HG02763 (cell line): ENCODE results near the gene TCN2.
A peak's percentile ranks its signal among the peaks of the same experiment; 100 is the strongest.
"Not testable (repeated sequence)": the region's sequence is repeated elsewhere in the genome, so short reads cannot be mapped to it uniquely, and the experiment has no call there.

Source experiments
- ATAC-seq: cut with Tn5 transposase; IDR thresholded peaks from one replicate; pipeline ENCODE4 v1.9.1; 2021; ENCODE audit warnings: mild to moderate bottlenecking, moderate library complexity; ENCODE audit not compliant: unreplicated experiment

TCN2 gene

DNA sequence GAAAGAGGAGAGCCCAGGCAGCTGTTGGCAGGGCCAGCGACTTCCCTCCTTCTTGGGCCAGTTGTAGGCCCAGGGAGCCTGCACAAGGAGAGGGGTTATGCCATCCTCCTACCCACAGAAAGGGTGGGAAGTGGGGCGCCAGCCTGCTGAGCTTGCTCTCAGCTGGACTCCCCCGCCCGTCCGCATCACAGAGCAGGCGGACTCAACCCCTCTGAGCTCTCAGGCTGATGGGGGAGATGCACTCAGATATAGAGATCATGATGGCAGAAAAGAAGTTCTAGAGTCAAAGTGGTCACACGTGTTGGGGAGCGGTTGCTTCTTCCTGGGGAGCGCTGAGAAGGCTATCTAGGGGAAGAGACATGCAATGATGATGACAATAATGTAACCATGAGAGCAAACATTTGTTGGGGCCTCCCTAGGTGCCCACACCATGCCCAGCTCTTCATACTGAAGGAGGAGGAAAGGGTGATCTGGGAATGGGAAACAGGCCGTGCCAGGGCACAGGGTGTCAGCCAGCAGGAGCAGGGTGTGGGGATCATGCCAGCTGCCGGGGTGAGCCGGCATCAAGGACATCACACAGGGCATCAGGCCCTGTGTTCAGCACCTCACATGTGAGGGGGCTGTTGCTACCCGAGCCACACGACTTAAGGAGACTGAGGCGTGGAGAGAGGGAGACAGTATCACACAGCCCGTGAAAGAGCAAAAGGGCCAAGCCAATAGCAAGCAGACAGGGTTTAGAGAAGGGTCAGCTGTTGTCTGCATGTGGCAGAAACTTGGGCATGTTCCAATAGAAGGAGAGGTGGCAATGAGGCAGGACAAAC is 36.3 kb downstream of the TCN2 start:
- no peak for ATAC-seq

- no peak for ATAC-seq
Measured at GRCh38 chr22:30646518-30647160, 39.7 kb downstream of the TCN2 start.

DNA sequence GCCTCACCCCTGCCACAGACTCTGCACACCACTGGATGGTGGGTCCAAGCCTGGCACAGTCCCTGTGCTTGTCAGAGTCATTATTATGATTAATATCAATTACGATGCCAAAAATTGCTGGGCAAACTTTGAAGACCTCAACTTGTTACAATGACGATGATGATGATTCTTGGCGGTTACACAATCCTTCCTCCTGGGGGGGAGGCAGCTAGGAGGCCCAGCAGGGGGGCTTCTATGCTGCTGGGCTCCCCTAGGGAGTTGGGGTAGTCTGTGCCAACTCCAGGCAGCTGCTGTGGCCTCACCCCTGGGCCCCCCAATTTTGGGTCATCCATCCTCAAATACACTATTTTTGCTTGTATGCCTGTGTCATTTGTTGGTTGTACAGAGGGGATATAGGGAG is 40.6 kb downstream of the TCN2 start:
- no peak for ATAC-seq

DNA sequence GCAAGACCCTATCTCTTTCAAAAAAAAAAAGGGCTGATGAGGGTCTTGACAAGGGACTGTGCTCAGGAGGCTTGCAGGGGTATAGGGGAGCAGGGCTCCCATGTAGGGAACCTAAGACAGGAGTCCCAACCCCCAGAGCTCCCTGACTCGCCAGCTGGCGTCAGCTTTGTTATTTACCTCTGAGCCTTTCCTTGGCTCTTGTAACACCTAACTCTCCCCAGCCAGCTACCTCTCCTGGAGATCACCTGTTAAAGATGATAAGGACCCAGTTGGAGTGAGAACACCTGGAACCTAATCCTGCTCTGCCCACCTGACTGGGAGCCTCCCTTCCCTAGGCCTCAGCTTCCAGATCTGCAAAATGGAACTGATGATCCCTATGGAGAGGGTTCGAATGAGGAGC is 41.9 kb downstream of the TCN2 start:
- no peak for ATAC-seq

DNA sequence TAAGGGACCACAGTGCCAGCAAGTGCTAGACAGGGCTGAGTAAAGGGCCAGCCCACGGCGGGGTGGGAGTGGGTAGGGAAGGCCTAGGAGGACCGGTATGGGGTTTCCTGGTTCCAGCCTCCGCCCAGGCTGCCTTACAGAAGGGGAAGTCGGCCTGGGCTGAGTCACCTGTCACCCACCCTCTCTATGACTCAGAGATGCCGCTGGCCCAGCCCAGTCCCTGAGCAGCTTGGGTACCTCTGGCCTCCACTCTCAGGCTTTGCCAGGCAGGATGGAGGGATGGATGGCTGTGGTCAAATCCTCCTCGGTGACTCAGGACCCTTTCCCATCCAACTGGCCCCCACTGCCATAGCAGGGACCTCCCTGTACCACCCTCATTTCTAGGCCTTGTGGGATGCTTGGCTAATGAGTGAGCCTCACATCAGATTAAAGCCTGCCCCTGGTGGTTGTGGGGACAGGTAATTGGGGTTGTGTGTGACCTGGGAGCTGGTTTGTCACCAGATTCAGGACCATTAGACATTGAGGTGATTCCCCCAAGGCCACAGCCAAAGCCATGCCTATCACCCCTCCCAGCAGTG is 42.5 kb downstream of the TCN2 start:
- peak; percentile 56 for ATAC-seq

- no peak for ATAC-seq
Measured at GRCh38 chr22:30650508-30651116, 43.6 kb downstream of the TCN2 start.

DNA sequence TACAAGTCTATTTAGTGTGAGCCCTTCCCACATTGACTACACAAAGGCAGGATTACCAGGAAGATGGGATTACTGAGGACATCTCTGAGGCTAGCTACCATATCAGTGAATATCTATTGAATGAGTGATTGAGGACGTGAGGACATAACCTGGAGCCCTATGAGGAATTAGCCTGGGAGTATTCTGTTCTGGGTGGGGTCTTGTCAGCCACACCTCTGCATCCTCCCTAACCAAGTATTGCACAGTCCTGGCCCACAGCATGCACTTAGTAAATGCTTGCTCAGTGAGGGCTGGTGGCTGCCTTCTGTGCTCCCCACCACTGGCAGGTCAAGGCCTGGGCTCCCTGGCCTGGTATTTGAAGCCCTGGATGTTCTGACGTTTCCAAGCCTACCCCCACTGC is 45.9 kb downstream of the TCN2 start:
- ATAC-seq, result no peak

- ATAC-seq, result no peak
Measured at GRCh38 chr22:30654361-30654760, 47.4 kb downstream of the TCN2 start.

- no peak for ATAC-seq
Measured at GRCh38 chr22:30655532-30655931, 48.6 kb downstream of the TCN2 start.

DNA sequence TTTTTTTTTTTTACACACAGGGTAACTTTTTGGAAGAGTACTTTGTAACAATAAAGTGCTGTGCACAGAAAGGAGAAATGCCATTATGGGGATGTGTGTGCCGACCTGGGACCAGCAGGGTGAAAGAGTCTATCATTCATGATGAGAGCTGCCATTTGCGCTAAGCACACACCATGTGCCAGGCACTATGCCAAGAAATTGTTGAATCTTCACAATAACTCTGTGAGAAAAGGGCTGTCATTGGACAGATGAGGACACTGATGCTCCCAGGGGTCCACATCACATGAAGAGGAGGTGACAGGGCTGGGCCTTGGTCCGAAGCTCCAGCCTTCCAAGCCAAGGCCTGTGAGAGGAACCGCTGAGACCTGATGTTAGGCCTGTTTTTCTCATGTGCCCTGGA is 55.1 kb downstream of the TCN2 start:
- no peak for ATAC-seq

DNA sequence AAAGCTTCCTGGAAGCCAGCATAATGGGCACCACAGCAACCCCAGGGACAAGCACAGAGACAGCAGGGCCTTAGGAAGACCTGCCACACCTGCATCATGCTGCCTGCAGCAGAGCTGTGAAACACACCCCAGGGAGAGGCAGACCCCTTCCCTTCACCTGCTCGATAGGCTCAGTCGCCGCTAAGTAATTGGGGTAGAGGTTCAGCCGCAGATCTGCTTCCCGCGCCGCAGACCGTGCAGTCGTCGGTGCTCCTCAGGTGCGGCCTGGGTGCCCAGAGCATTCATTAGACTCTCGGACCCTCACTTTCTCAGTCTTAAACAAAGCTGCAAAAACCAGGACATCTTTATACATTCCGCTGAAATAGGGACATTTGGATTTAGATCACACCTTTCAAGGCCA is 57.8 kb downstream of the TCN2 start:
- ATAC-seq, result no peak

DNA sequence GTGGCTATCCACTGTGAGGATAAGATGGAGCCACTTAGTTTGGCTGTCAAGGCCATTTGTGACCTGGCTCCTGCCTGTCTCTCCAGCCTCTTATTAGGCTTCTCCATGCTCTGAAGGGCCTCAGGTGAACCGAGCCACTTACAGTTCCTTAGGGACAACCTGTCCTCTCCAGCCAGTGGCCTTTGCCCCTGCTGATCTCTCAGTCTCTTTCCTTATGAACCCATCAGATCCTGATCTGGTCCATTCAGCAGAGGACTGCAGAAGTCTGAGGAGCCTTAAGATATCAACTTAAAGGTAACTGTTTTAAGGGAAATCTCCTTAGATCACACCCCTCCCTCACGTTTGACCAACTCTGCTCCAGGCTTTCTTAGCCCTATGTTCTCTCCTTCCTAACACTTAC is 58.3 kb downstream of the TCN2 start:
- ATAC-seq, result no peak

DNA sequence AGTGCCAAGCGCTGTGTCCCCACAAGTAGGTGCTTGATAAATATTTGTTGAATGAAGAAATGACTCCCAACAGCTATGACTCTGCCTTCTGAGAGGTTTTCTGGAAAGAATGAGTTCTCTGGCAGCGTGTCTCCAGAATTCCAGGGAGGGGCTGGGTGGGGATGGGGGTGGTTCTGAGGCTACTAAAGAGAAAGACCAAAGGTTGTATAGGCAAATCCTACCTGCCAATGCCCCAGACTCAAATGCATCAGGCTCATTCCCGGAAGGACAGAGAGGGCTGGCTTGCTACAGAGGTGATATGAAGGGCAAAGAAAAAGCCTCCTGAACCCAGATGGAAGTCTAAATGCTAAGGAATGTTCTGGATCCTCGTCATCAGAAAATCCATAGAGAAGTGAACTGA is 58.8 kb downstream of the TCN2 start:
- ATAC-seq, result no peak

DNA sequence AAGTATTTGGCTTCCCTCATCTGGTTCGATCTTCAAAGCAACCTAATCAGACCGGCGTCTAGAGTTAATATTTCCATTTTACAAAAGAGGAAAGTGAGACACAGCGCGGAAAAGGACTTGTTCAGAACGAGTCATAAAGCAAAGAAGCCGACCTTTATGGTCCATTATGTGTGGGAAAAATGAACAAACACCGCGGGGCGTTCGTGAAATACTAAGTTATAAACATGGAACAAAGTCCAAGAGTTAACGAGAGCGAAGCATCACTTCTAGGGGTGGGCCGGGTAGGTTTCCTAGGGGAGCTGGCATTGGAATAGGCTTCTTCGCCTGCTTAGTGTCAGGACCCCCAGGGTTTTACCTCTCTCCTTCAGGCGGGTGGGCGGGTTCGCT is 60.1 kb downstream of the TCN2 start:
- ATAC-seq, result no peak

GRCh38 chr22:30667494-30668385 is 60.8 kb downstream of the TCN2 start, which contains the start of gene DUSP18:
DUSP18 (minus strand) TSS chr22:30667875; CDS start chr22:30664003, 3,872 bp downstream.
- peak; percentile 88 for ATAC-seq

GRCh38 chr22:30668386-30668710 is 61.4 kb downstream of the TCN2 start:
- ATAC-seq, result no peak

- ATAC-seq, result no peak
Measured at GRCh38 chr22:30671071-30671470, 64.1 kb downstream of the TCN2 start.

GRCh38 chr22:30673136-30673535 is 66.2 kb downstream of the TCN2 start:
- ATAC-seq, result no peak

DNA sequence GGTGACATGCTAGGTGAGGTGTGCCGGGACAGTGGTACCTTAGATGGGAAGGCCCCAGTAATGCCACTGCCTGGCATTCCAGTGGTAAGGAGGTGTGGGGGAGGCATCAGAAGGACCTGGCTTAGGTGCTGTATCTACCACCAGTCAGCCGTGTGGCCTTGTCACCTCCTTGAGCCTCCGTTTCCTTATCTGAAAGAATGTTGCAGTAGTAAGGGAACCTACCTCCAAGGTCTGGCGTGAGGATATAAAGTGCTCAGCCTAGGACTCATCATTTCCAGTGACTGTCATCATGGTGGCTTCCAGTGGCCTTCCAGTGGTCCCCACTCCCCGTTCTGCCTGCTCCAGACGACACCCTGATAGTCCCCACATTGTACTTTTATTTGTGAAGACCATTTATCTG is 67.5 kb downstream of the TCN2 start:
- no peak for ATAC-seq

DNA sequence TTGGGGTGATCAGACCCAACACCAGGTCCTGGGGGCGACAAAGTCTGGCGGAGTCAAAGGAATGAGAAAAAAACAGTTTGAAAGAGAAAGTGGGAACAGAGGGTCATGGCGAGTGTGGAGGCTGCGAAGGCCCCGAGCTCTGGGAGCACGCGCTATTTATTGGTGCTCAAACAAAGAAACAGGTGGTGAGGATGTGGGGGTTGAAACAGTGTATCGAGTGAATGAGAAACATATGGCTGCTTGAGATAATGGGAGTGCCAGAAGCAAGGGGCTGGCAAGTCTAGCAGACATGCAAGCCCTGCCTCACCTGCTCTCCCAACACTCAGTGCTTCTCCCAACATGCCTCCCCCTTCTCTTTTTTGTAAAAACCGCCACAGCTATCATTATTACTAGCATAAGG is 68.5 kb downstream of the TCN2 start:
- no peak for ATAC-seq

DNA sequence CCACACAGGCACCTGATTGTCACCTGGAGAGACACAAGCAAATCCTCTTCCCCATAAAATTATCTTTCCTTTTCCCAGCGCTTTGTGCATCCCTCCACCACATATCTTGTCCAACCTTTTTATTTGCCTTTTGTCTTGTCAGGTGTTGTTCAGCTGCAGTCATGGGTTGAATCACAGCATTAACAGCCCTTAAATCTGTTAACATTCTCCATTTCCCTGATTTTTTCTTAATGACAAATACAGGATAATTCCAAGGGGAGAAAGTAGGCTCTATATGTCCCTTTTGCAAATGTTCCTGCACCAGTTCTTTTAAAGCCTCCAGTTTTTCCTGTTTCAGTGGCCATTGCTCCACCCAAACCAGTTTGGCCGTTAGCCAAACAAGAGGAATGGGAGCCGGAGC is 69.6 kb downstream of the TCN2 start:
- ATAC-seq, result not testable (repeated sequence)
